ENCODE results near the gene CRX. TPM values are rescaled to one million over a fixed set of nuclear protein-coding genes. Genes with fewer than 3 reads are reported as not detected.

The CRX gene
- total and polyA plus RNA-seq, 2 of the 4 experiments (the other 2 are of a cell fraction): not detected

DNA sequence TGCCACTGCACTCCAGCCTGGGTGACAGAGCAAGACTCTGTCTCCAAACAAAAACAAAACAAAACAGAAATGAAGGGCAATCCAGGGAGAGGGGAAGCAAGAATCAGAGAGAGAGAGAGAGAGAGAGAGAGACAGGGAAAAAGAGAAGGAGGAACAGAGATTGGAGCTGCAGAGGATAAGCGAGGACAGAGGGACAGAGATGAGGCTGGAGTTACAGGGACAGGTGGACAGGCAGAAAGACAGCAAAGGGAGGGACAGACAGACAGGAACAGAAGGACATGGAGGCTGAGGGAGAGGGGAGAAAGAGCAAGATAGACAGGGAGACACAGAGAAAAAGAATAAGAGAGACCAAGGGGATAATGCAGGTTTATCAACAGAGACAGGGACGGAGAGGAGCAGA is 1.3 kb upstream of the CRX start:
- no peak overlapping the region for H2BK5ac ChIP-seq (ENCODE audit: low read depth, low read length, poor library complexity, severe bottlenecking)
- no peaks in the 10 kb centered on the region for H3K9me3 ChIP-seq (ENCODE audit: control insufficient read depth, insufficient read depth, low read length)
- ATAC-seq (ENCODE audit: low read depth) (no peak), DNase-seq (no peak)
- CTCF ChIA-PET: no interaction called here
- H3K27ac ChIP-seq (ENCODE audit: insufficient read depth, low read length): no peak overlapping the region
- WGBS, 2 experiments (ENCODE audit: extremely low coverage in 2 of 2, insufficient read length in 1 of 2): 61% methylated on average over 2 of the region's 2 CpGs; no CpG with 5 or more reads in 1 of the 2 experiments
- H4K8ac ChIP-seq (ENCODE audit: low read depth in 2 of 2, low read length in 2 of 2): no peak overlapping the region
- intact Hi-C loops (cut with micrococcal nuclease) (no loop called here), dilution Hi-C loops (cut with HindIII; ENCODE audit: low sequenced_read_pairs, unreplicated experiment) (no loop called here), in situ Hi-C loops (cut with MboI; ENCODE audit: low sequenced_read_pairs) (no loop called here)
- no peaks in the 10 kb centered on the region for H3K4me1 ChIP-seq (ENCODE audit: control insufficient read depth, insufficient read depth, low read length)
- H3K79me1 ChIP-seq (ENCODE audit: low read depth in 1 of 2, low read length in 2 of 2): no peaks in the 10 kb centered on the region
- H2BK120ac ChIP-seq (ENCODE audit: low read depth, low read length): no peak overlapping the region
- H4K5ac ChIP-seq (ENCODE audit: low read depth, low read length): no peak overlapping the region
- H2AK9ac ChIP-seq (replicated peaks; ENCODE audit: low read depth, low read length, poor library complexity): no peak overlapping the region
- TF ChIP-seq RCOR1 (IDR thresholded peaks at IDR 0.05; ENCODE audit: insufficient replicate concordance, low read length) (no peak), MAFK (IDR thresholded peaks at IDR 0.05; ENCODE audit: low read depth, low read length) (no peak), BHLHE40 (IDR thresholded peaks at IDR 0.05; ENCODE audit: low read depth, low read length) (no peak), CEBPB (IDR thresholded peaks at IDR 0.05; ENCODE audit: low read depth, low read length) (no peak), RFX5 (IDR thresholded peaks at IDR 0.05; ENCODE audit: low read depth, low read length) (no peak), MAZ (IDR thresholded peaks at IDR 0.05; ENCODE audit: borderline replicate concordance, low read depth, low read length) (no peak), USF2 (IDR thresholded peaks at IDR 0.05; ENCODE audit: low read depth, low read length) (no peak), FOS (IDR thresholded peaks at IDR 0.05; ENCODE audit: low read depth, low read length) (no peak), CHD1 (IDR thresholded peaks at IDR 0.05; ENCODE audit: low read depth, low read length) (no peak)
- TF ChIP-seq, protein P1, sequence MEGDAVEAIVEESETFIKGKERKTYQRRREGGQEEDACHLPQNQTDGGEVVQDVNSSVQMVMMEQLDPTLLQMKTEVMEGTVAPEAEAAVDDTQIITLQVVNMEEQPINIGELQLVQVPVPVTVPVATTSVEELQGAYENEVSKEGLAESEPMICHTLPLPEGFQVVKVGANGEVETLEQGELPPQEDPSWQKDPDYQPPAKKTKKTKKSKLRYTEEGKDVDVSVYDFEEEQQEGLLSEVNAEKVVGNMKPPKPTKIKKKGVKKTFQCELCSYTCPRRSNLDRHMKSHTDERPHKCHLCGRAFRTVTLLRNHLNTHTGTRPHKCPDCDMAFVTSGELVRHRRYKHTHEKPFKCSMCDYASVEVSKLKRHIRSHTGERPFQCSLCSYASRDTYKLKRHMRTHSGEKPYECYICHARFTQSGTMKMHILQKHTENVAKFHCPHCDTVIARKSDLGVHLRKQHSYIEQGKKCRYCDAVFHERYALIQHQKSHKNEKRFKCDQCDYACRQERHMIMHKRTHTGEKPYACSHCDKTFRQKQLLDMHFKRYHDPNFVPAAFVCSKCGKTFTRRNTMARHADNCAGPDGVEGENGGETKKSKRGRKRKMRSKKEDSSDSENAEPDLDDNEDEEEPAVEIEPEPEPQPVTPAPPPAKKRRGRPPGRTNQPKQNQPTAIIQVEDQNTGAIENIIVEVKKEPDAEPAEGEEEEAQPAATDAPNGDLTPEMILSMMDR (conservative IDR thresholded peaks at IDR 0.05; ENCODE audit: low read depth, low read length): no peak
- no peaks in the 10 kb centered on the region for H3K9me1 ChIP-seq (ENCODE audit: insufficient read depth, low read length)
- POLR2A ChIA-PET (ENCODE audit: unreplicated experiment): no interaction called here
- H3K4me3 ChIP-seq (ENCODE audit: insufficient read depth, low read depth, low read length): no peak overlapping the region
- no peak overlapping the region for H2BK20ac ChIP-seq (ENCODE audit: low read depth, low read length)
- no TSS peak for BruUV-seq (replicated peaks)
- H2BK15ac ChIP-seq (ENCODE audit: low read depth, low read length): no peak overlapping the region
- H3K27me3 ChIP-seq (ENCODE audit: control insufficient read depth, insufficient read depth, low read length): peaks cover 41% of the 10 kb centered on the region
- no peak overlapping the region for H3K4ac ChIP-seq (ENCODE audit: low read depth, low read length)
- no peak overlapping the region for H3K9ac ChIP-seq (ENCODE audit: low read depth, low read length)
- no peak overlapping the region for H3K23ac ChIP-seq (ENCODE audit: low read depth, low read length)
- H3K4me2 ChIP-seq (ENCODE audit: low read depth, low read length): no peak overlapping the region
- H4K91ac ChIP-seq (ENCODE audit: insufficient read depth, low read depth, low read length): no peak overlapping the region
- no peaks in the 10 kb centered on the region for H3K36me3 ChIP-seq (ENCODE audit: control insufficient read depth, insufficient read depth, low read length)
- no peaks in the 10 kb centered on the region for H4K20me1 ChIP-seq (ENCODE audit: insufficient read depth, low read length)
- H3K18ac ChIP-seq (ENCODE audit: low read depth, low read length): no peak overlapping the region
- no peak overlapping the region for H3K56ac ChIP-seq (ENCODE audit: extremely low read depth, insufficient read depth, low read length)
- no peak overlapping the region for H2AFZ ChIP-seq (replicated peaks; ENCODE audit: low read length, poor library complexity)
- no peak overlapping the region for H3K14ac ChIP-seq (replicated peaks; ENCODE audit: low read depth, low read length)
- H2AK5ac ChIP-seq (ENCODE audit: low read depth, low read length): no peak overlapping the region
